Activated naive CD4-positive, alpha-beta T cell treated with anti-CD3 and anti-CD28 coated beads for 36 hours (primary cell): Measurements from ENCODE around the gene OR2AG2. TPM values are rescaled to one million over a fixed set of nuclear protein-coding genes. Genes with fewer than 3 reads are reported as not detected.
A peak's percentile ranks its signal among the peaks of the same experiment; 100 is the strongest.
"Not testable (repeated sequence)": the region's sequence is repeated elsewhere in the genome, so short reads cannot be mapped to it uniquely, and the experiment has no call there.

Experiments
- CTCF ChIA-PET: fragments of 350-600 bp; sonication (Branson Sonifier 250); formaldehyde crosslinking; loops from one replicate; lab custom pipeline; 2021; ENCODE audit warnings: antibody characterized with exemption; lab: Charles Lee
- DNase-seq: peaks from one replicate; pipeline ENCODE4 v3.0.0-alpha.2; 2020
- H3K27ac Mint-ChIP-seq: one replicate; pipeline ENCODE4 v1.8.0; 2021; ENCODE audit warnings: mild to moderate bottlenecking, mixed read lengths
- H3K27me3 Mint-ChIP-seq: one replicate; pipeline ENCODE4 v1.8.0; 2021; ENCODE audit warnings: low read depth, mixed read lengths
- H3K36me3 Mint-ChIP-seq: one replicate; pipeline ENCODE4 v1.8.0; 2021; ENCODE audit warnings: low read depth, mixed read lengths
- H3K4me1 Mint-ChIP-seq: one replicate; pipeline ENCODE4 v1.8.0; 2021; ENCODE audit warnings: low read depth, mixed read lengths
- H3K4me3 Mint-ChIP-seq: one replicate; pipeline ENCODE4 v1.8.0; 2021; ENCODE audit warnings: mild to moderate bottlenecking, moderate library complexity, mixed read lengths
- H3K9me3 Mint-ChIP-seq: one replicate; pipeline ENCODE4 v1.8.0; 2021; ENCODE audit warnings: mixed read lengths
- intact Hi-C: fragments of 100-400 bp; cut with micrococcal nuclease; formaldehyde crosslinking; loops from one replicate; pipeline ENCODE4 v1.15.1; 2023
- total RNA-seq, 2 experiments: library from RNA; stranded (reverse); gene quantifications; one replicate each; pipeline ENCODE4 v1.2.3, GENCODE V29; 2021

OR2AG2 gene
- total RNA-seq, result under 1 TPM in 1 of 2 experiments, not detected in 1; 0.05 TPM

DNA sequence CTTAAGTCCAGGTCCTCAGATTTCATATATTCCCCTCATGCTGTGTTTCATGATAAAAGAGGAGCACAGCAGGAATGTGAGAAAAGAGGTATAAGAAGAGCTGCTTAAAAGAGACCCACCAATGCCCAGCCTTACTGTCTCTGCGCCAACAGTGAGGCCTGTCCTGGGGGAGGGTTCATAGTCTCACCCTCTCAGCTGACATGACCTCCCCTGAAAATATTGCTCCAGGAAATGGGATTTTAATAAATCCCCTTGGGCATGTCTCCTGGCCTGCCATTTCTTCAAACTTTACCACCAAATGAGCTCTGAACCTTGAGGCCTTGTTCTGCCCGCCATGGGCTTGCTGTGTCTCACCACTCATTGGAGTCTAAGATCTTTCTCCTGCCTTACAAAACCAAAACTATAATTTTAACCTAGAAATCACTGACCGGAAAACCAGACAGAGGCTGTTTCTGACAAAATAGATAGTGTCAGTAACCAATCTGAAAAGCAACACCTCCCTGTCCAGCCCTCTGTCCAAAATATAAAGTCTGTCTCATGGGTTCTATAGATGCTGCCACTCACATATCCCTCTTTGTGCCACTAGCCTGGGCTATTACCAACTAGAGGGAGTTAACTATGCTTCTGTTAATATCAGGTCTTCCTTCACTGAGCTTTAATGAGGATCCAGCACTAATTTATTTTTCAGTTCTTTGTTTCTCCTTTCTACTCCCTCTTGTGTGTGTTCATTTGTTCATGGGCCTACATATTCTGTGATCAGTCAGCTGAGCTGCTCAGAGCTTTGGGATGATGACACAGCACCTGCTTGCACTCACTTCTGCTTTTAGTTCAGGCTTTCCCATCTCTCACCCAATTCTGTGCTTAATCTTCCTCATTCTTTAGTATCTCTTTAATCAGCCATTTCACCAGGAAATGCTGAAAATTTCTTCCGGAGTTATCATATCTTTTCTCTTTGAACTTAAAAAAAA lies at the start of gene OR2AG2:
Gene OR2AG2, minus strand, starts transcription at position 51 of the 968 bp plus-strand sequence. CDS start 3,019 bp downstream, outside the sequence.
- Mint-ChIP-seq H3K4me1 (no peaks in the 10 kb centered on the region), H3K9me3 (no peaks in the 10 kb centered on the region), H3K27ac (no peak within 1 kb of the TSS), H3K4me3 (no peak within 1 kb of the TSS), H3K36me3 (no peaks in the 10 kb centered on the region), H3K27me3 (no peaks in the 10 kb centered on the region)
- intact Hi-C loops, result no loop called here
- CTCF ChIA-PET, result interaction anchor here (0.6 to 1.1 kb wide), 3 partner anchors 17 to 393 kb away, joined by 3 to 6 read pairs (median 6); no protein-coding TSS in a partner anchor
- DNase-seq, result no peak

GRCh38 chr11:6818967-6819366 lies 47.2 kb upstream of the OR2AG2 start:
- H3K27ac Mint-ChIP-seq, result no peak overlapping the region
- H3K4me3 Mint-ChIP-seq, result no peak overlapping the region
- DNase-seq, result no peak
- intact Hi-C loops, result loop anchor here (10.0 kb wide), 3 partner anchors 106 to 456 kb away; partner anchors contain the start of genes OR2D3 and ZNF215
- H3K27me3 Mint-ChIP-seq, result peaks cover 14% of the 10 kb centered on the region
- H3K9me3 Mint-ChIP-seq, result peaks cover 3% of the 10 kb centered on the region
- no peaks in the 10 kb centered on the region for H3K4me1 Mint-ChIP-seq
- H3K36me3 Mint-ChIP-seq, result no peaks in the 10 kb centered on the region
- CTCF ChIA-PET, result interaction anchor here (1.0 kb wide), 1 partner anchor 8 kb away, joined by 3 read pairs; no protein-coding TSS in a partner anchor

DNA sequence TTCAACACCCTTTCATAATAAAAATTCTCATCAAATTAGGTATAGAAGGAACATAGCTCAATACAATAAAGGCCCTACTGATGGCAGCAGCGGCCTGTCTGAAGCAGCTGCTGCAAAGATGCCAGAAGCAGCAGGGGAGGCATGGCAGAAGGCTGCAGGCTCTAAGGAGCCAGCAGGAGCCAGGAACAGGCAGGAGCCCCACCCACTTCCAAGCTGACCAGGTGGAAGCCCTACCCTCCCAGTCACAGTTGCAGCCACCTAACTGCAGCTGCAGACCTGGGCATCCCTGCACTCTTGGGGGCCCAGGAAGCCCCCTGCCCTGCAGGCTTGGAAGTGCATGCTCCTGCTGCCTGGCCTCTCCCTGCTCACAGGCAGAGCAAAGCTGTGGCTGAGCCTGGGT lies 45.9 kb upstream of the OR2AG2 start:
- DNase-seq, result no peak
- Mint-ChIP-seq H3K4me1 (no peaks in the 10 kb centered on the region), H3K4me3 (no peak overlapping the region), H3K36me3 (no peaks in the 10 kb centered on the region), H3K27ac (no peak overlapping the region), H3K27me3 (peaks cover 14% of the 10 kb centered on the region), H3K9me3 (peaks cover 3% of the 10 kb centered on the region)
- CTCF ChIA-PET, result no interaction called here
- intact Hi-C loops, result loop anchor here (10.0 kb wide), 3 partner anchors 107 to 457 kb away; partner anchors contain the start of genes OR2D3 and ZNF215

GRCh38 chr11:6813656-6814055 lies 41.9 kb upstream of the OR2AG2 start:
- Mint-ChIP-seq H3K9me3 (no peaks in the 10 kb centered on the region), H3K4me3 (no peak overlapping the region), H3K27ac (no peak overlapping the region), H3K36me3 (no peaks in the 10 kb centered on the region), H3K27me3 (peaks cover 11% of the 10 kb centered on the region), H3K4me1 (no peaks in the 10 kb centered on the region)
- no peak for DNase-seq
- intact Hi-C loops, result loop anchor here (2.0 to 10.0 kb wide), 4 partner anchors 111 to 629 kb away; partner anchors contain the start of genes OR2D3 and ZNF215
- CTCF ChIA-PET, result interaction anchor here (1.8 kb wide), 1 partner anchor 49 kb away, joined by 8 read pairs; the partner anchor contains the start of gene OR10A2

GRCh38 chr11:6812390-6813005 lies 40.7 kb upstream of the OR2AG2 start:
- Mint-ChIP-seq H3K27me3 (peaks cover 15% of the 10 kb centered on the region), H3K36me3 (no peaks in the 10 kb centered on the region), H3K27ac (no peak overlapping the region), H3K9me3 (no peaks in the 10 kb centered on the region), H3K4me3 (no peak overlapping the region), H3K4me1 (no peaks in the 10 kb centered on the region)
- CTCF ChIA-PET, result interaction anchor here (0.6 to 1.8 kb wide), 42 partner anchors 9 to 648 kb away, joined by 3 to 12 read pairs (median 3); partner anchors contain the start of genes OR10A2 and OR6A2
- DNase-seq, result peak; percentile 45
- intact Hi-C loops, result loop anchor here (1.0 to 10.0 kb wide), 5 partner anchors 112 to 882 kb away; partner anchors contain the start of genes OR2D3 and ZNF215

DNA sequence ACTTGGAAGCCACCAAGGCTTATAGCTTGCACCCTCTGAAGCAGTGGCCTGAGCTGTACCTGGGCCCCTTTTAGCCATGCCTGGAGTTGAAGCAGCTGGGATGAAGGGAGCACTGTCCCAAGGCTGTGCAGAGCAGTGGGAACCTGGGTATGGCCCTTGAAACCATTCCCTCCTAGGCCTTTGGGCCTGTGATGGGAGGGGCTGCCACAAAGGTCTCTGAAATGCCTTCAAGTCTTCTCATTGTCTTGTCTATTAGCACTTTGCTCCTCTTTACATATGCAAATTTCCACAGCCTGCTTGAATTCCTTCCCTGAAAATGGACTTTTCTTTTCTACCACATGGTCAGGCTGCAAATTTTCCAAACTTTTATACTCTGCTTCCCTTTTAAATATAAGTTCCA lies 29.3 kb upstream of the OR2AG2 start:
- H3K27me3 Mint-ChIP-seq, intact Hi-C loops, H3K36me3 Mint-ChIP-seq, H3K4me3 Mint-ChIP-seq, DNase-seq, H3K27ac Mint-ChIP-seq, H3K9me3 Mint-ChIP-seq, H3K4me1 Mint-ChIP-seq: not testable (repeated sequence)
- CTCF ChIA-PET, result interaction anchor here (0.6 to 1.2 kb wide), 2 partner anchors 11 to 90 kb away, joined by 3 to 5 read pairs; no protein-coding TSS in a partner anchor

DNA sequence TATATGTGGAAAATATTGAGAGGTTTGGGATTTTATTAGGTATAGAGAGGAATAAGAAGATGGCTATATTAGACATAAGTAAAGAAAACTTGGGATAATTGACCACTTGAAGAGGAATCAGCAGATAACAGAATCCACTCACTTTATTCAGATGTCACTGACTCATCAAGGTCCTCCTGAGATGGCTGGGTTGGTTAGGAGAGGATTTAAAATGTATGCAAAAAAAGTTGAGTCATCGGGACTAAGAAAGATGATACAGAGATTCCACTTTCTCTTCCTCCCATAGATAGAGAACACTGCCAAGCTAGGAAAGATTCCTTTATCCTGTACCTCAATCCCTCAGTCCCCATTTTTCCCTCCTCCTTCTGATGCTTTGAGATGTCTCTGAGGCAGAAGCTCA lies 27.6 kb upstream of the OR2AG2 start, which contains the start of gene OR6A2:
Gene OR6A2, minus strand, starts transcription at position 288 of the 400 bp plus-strand sequence. CDS start 3,981 bp downstream, outside the sequence.
- Mint-ChIP-seq H3K9me3 (peaks cover 9% of the 10 kb centered on the region), H3K4me1 (no peaks in the 10 kb centered on the region), H3K36me3 (no peaks in the 10 kb centered on the region), H3K4me3 (no peak within 1 kb of the TSS), H3K27me3 (peaks cover 2% of the 10 kb centered on the region), H3K27ac (no peak within 1 kb of the TSS)
- CTCF ChIA-PET, result interaction anchor here (0.8 kb wide), 1 partner anchor 13 kb away, joined by 3 read pairs; no protein-coding TSS in a partner anchor
- intact Hi-C loops, result no loop called here
- DNase-seq, result no peak

GRCh38 chr11:6794639-6795038 lies 22.9 kb upstream of the OR2AG2 start:
- H3K4me1 Mint-ChIP-seq, result no peaks in the 10 kb centered on the region
- CTCF ChIA-PET, result interaction anchor here (2.6 kb wide), 1 partner anchor 18 kb away, joined by 7 read pairs; no protein-coding TSS in a partner anchor
- no peaks in the 10 kb centered on the region for H3K27me3 Mint-ChIP-seq
- H3K9me3 Mint-ChIP-seq, result no peaks in the 10 kb centered on the region
- H3K36me3 Mint-ChIP-seq, result no peaks in the 10 kb centered on the region
- H3K27ac Mint-ChIP-seq, result no peak overlapping the region
- intact Hi-C loops, result no loop called here
- H3K4me3 Mint-ChIP-seq, result no peak overlapping the region
- DNase-seq, result no peak

GRCh38 chr11:6790546-6790945 lies 18.8 kb upstream of the OR2AG2 start:
- Mint-ChIP-seq H3K36me3 (no peaks in the 10 kb centered on the region), H3K9me3 (no peaks in the 10 kb centered on the region), H3K27me3 (peaks cover 4% of the 10 kb centered on the region), H3K27ac (no peak overlapping the region), H3K4me1 (no peaks in the 10 kb centered on the region), H3K4me3 (no peak overlapping the region)
- CTCF ChIA-PET, result no interaction called here
- intact Hi-C loops, result no loop called here
- DNase-seq, result no peak

DNA sequence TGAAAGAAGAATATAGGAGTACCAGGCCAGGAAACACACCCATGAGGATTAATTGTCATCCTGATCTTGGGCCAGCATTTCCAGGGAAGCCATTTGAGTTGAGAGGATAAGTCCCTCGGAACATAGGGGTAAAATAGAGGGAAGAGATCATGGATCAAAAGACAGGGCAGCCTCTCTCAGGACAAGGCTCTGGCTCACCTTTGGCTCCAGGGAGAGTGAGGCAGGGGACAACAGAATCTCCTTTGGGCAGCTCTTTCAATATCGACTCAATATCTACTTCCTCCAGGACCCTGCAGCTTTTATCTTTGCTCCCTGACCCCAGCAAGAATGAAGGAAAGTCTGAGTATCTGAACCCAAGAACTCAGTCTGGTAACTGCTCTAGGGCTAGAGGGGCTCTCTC lies 10.9 kb upstream of the OR2AG2 start, which contains the start of gene OR2AG1:
Gene OR2AG1, plus strand, starts transcription at position 301 of the 400 bp plus-strand sequence. CDS start 2,018 bp downstream, outside the sequence.
- no peak within 1 kb of the TSS for H3K4me3 Mint-ChIP-seq
- intact Hi-C loops, result no loop called here
- no peaks in the 10 kb centered on the region for H3K4me1 Mint-ChIP-seq
- no peak within 1 kb of the TSS for H3K27ac Mint-ChIP-seq
- H3K27me3 Mint-ChIP-seq, result peaks cover 2% of the 10 kb centered on the region
- no peaks in the 10 kb centered on the region for H3K36me3 Mint-ChIP-seq
- DNase-seq, result no peak
- no peaks in the 10 kb centered on the region for H3K9me3 Mint-ChIP-seq
- CTCF ChIA-PET, result no interaction called here

- Mint-ChIP-seq H3K36me3 (no peaks in the 10 kb centered on the region), H3K27me3 (peaks cover 2% of the 10 kb centered on the region), H3K4me3 (no peak overlapping the region), H3K4me1 (no peaks in the 10 kb centered on the region), H3K27ac (no peak overlapping the region), H3K9me3 (no peaks in the 10 kb centered on the region)
- CTCF ChIA-PET, result no interaction called here
- no peak for DNase-seq
- intact Hi-C loops, result no loop called here
Observed at GRCh38 chr11:6780829-6781228, 9.1 kb upstream of the OR2AG2 start.
